K562 (cell line): Measurements from ENCODE around the gene DIP2C. TPM values are rescaled to one million over a fixed set of nuclear protein-coding genes. Genes with fewer than 3 reads are reported as not detected.

ENCODE experiments used
- ATAC-seq: fragments of 200-7000 bp; cut with Tn5 transposase; 3 replicates; pipeline ENCODE4 v1.9.1; 2020; ENCODE audit warnings: moderate library complexity
- BruUV-seq: library from RNA; stranded (reverse); fragments of 400-500 nt; replicated peaks from 2 replicates; lab custom pipeline; 2021; lab: Mats Ljungman, UMichigan
- CTCF ChIA-PET: fragments of 300-600 bp; formaldehyde crosslinking; extraction: SDS; loops from one replicate; lab custom pipeline; 2021; ENCODE audit warnings: low intra/inter-chr PET ratio; lab: Yijun Ruan, JAX
- POLR2A ChIA-PET: fragments of 300-600, 350-650 bp; sonication (Branson Sonifier 250); formaldehyde crosslinking; extraction: SDS; loops from one replicate; lab custom pipeline; 2021; ENCODE audit warnings: antibody characterized with exemption, inconsistent platforms; lab: Yijun Ruan, JAX
- DNase-seq, 4 experiments: peaks; one replicate each; pipeline versions ENCODE4 v3.0.0 to v3.0.0-alpha.2; 2011 to 2018; ENCODE audit warnings: low spot score in 3 of 4, mixed read lengths in 3 of 4; ENCODE audit errors: extremely low read depth in 1 of 4
- FAIRE-seq: peaks from 2 replicates; lab custom pipeline; 2011; peaks lifted over from hg19 to GRCh38; lab: Jason Lieb, UNC
- H2AFZ ChIP-seq: 2 replicates; pipeline ENCODE4 v1.6.0; 2011; ENCODE audit warnings: low read depth, low read length, control low read depth, inconsistent platforms
- H3K27ac ChIP-seq: fragments of 200-600 bp; 3 replicates; pipeline ENCODE4 v1.8.0; 2011; ENCODE audit warnings: low read depth, mild to moderate bottlenecking, control low read depth, inconsistent platforms, low read length, moderate library complexity, mixed read lengths; ENCODE audit errors: extremely low read depth
- H3K27me3 ChIP-seq, 2 experiments: fragments of 300-600 bp in 1 of 2; 2 replicates in 1 of 2; 3 replicates in 1 of 2; pipeline versions ENCODE4 v1.6.0 to v1.8.0; 2011; ENCODE audit warnings: inconsistent platforms in 2 of 2, low read length in 2 of 2, mild to moderate bottlenecking in 1 of 2, mixed read lengths in 1 of 2, moderate library complexity in 1 of 2; ENCODE audit not compliant: control insufficient read depth in 2 of 2, insufficient read depth in 2 of 2
- H3K36me3 ChIP-seq: fragments of 300-600 bp; 3 replicates; pipeline ENCODE4 v1.8.0; 2011; ENCODE audit warnings: mild to moderate bottlenecking, low read length, inconsistent platforms; ENCODE audit not compliant: control insufficient read depth, insufficient read depth
- H3K4me1 ChIP-seq, 2 experiments: fragments of 200-600 bp in 1 of 2; replicated peaks in 1 of 2; 2 replicates in 1 of 2; 3 replicates in 1 of 2; pipeline versions ENCODE4 v1.5.1 to v1.8.0; 2011; ENCODE audit warnings: inconsistent platforms in 2 of 2, low read length in 2 of 2, mild to moderate bottlenecking in 1 of 2, mixed read lengths in 1 of 2, moderate library complexity in 1 of 2; ENCODE audit not compliant: control insufficient read depth in 2 of 2, insufficient read depth in 2 of 2
- H3K4me2 ChIP-seq: 2 replicates; pipeline ENCODE4 v1.6.1; 2011; ENCODE audit warnings: low read length, control low read depth, inconsistent platforms, mixed read lengths; ENCODE audit not compliant: insufficient read depth
- H3K4me3 ChIP-seq: fragments of 200-600 bp; sonication (generic), shearing (Covaris generic); 2 replicates; pipeline ENCODE4 v1.5.1; 2016; ENCODE audit warnings: control low read depth, inconsistent platforms
- H3K79me2 ChIP-seq: fragments of 200-600 bp; 3 replicates; pipeline ENCODE4 v1.8.0; 2011; ENCODE audit warnings: low read length, inconsistent platforms; ENCODE audit not compliant: control insufficient read depth, insufficient read depth
- H3K9ac ChIP-seq, 2 experiments: 2 replicates each; pipeline versions ENCODE4 v1.6.0 to v1.6.1; 2011; ENCODE audit warnings: low read depth in 2 of 2, low read length in 2 of 2, control low read depth in 1 of 2, inconsistent platforms in 1 of 2, mild to moderate bottlenecking in 1 of 2, mixed read lengths in 1 of 2; ENCODE audit not compliant: insufficient read depth in 1 of 2
- H3K9me1 ChIP-seq: one replicate; pipeline ENCODE4 v1.6.0; 2011; ENCODE audit warnings: inconsistent platforms, mild to moderate bottlenecking, low read length, moderate library complexity; ENCODE audit not compliant: control insufficient read depth, insufficient read depth
- H3K9me3 ChIP-seq: replicated peaks from 2 replicates; pipeline ENCODE4 v1.5.1; 2011; ENCODE audit warnings: low read depth, low read length, inconsistent platforms; ENCODE audit not compliant: control insufficient read depth, insufficient read depth
- H4K20me1 ChIP-seq: replicated peaks from 2 replicates; pipeline ENCODE4 v1.6.1; 2011; ENCODE audit warnings: low read length, inconsistent platforms, mixed read lengths; ENCODE audit not compliant: control insufficient read depth, insufficient read depth
- EP400 ChIP-seq: fragments of 450-650 bp; IDR thresholded peaks from 2 replicates; pipeline ENCODE4 v1.6.1; 2017; ENCODE audit warnings: antibody characterized with exemption, mild to moderate bottlenecking, moderate library complexity
- ETV1 ChIP-seq: fragments of 450-650 bp; conservative IDR thresholded peaks from 2 replicates; pipeline ENCODE4 v1.6.1; 2016; ENCODE audit warnings: missing genetic modification characterization, control low read depth, low read depth, missing compliant biosample characterization
- GABPB1 ChIP-seq: sonication (generic); formaldehyde crosslinking; IDR thresholded peaks from 2 replicates; pipeline ENCODE4 v1.8.0; 2022; ENCODE audit warnings: mild to moderate bottlenecking, missing genetic modification reagents
- HEY1 ChIP-seq: fragments of 250-450 bp; sonication (Bioruptor Pico); IDR thresholded peaks from 2 replicates; pipeline ENCODE4 v1.5.0; 2020; ENCODE audit warnings: mild to moderate bottlenecking, moderate library complexity, borderline replicate concordance
- HNRNPLL ChIP-seq: fragments of 200-400 bp; formaldehyde crosslinking; IDR thresholded peaks from 2 replicates; pipeline ENCODE4 v1.6.1; 2017; ENCODE audit warnings: low read length, low read depth, mild to moderate bottlenecking; ENCODE audit not compliant: poor library complexity, severe bottlenecking
- NR2C1 ChIP-seq, 2 experiments: fragments of 450-650 bp; IDR thresholded peaks; 2 replicates each; pipeline ENCODE4 v1.6.1; 2017; ENCODE audit warnings: mild to moderate bottlenecking in 2 of 2, antibody characterized with exemption in 1 of 2, inconsistent platforms in 1 of 2, missing compliant biosample characterization in 1 of 2, missing genetic modification characterization in 1 of 2
- NR2C2 ChIP-seq, 2 experiments: fragments of 200-800 bp in 1 of 2; sonication (Bioruptor generic) in 1 of 2; sonication (generic) in 1 of 2; formaldehyde crosslinking in 1 of 2; IDR thresholded peaks; 2 replicates each; pipeline versions ENCODE4 v1.6.1 to v1.8.0; 2016 to 2022; ENCODE audit warnings: mild to moderate bottlenecking in 1 of 2, missing compliant biosample characterization in 1 of 2, missing genetic modification characterization in 1 of 2, missing genetic modification reagents in 1 of 2
- NR4A1 ChIP-seq, 2 experiments: fragments of 250-450 bp in 1 of 2; fragments of 450-650 bp in 1 of 2; sonication (Bioruptor Pico) in 1 of 2; IDR thresholded peaks; 2 replicates each; pipeline versions ENCODE4 v1.4.0 to v1.6.1; 2016 to 2020; ENCODE audit warnings: mild to moderate bottlenecking in 2 of 2, missing compliant biosample characterization in 1 of 2, missing genetic modification characterization in 1 of 2, moderate library complexity in 1 of 2
- PCBP2 ChIP-seq: fragments of 200-400 bp; formaldehyde crosslinking; IDR thresholded peaks from 2 replicates; pipeline ENCODE4 v1.6.1; 2018; ENCODE audit warnings: low read length, low read depth, mild to moderate bottlenecking, moderate library complexity; ENCODE audit not compliant: poor library complexity, severe bottlenecking
- POLR2AphosphoS5 ChIP-seq: IDR thresholded peaks from 2 replicates; pipeline ENCODE4 v1.6.1; 2011; ENCODE audit warnings: mild to moderate bottlenecking, low read depth, low read length, moderate library complexity; ENCODE audit not compliant: control insufficient read depth, insufficient read depth
- PURB ChIP-seq: sonication (generic); formaldehyde crosslinking; IDR thresholded peaks from 2 replicates; pipeline ENCODE4 v1.9.0; 2021; ENCODE audit warnings: low read depth, mild to moderate bottlenecking, missing genetic modification reagents
- SP1 ChIP-seq: sonication (generic); formaldehyde crosslinking; IDR thresholded peaks from 2 replicates; pipeline ENCODE4 v1.8.1; 2022; ENCODE audit warnings: mild to moderate bottlenecking, missing genetic modification reagents
- SRF ChIP-seq, 2 experiments: fragments of 250-450, 450-650 bp in 1 of 2; sonication (Bioruptor Pico) in 1 of 2; sonication (generic) in 1 of 2; formaldehyde crosslinking; IDR thresholded peaks; 2 replicates each; pipeline versions ENCODE4 v1.5.0 to v1.5.1; 2020 to 2022; ENCODE audit warnings: mild to moderate bottlenecking in 1 of 2, missing genetic modification reagents in 1 of 2
- WHSC1 ChIP-seq: IDR thresholded peaks from one replicate; pipeline ENCODE4 v1.6.1; 2012; ENCODE audit warnings: low read length, control low read depth, inconsistent platforms
- YBX1 ChIP-seq: fragments of 450-650 bp; IDR thresholded peaks from 2 replicates; pipeline ENCODE4 v1.7.1; 2016; ENCODE audit warnings: mild to moderate bottlenecking
- ZNF143 ChIP-seq: sonication (generic); formaldehyde crosslinking; IDR thresholded peaks from 2 replicates; pipeline ENCODE4 v1.9.0; 2022; ENCODE audit warnings: mild to moderate bottlenecking, missing genetic modification reagents
- ZNF212 ChIP-seq: fragments of 450-650 bp; formaldehyde crosslinking; IDR thresholded peaks from 2 replicates; pipeline ENCODE4 v1.4.0; 2020; ENCODE audit warnings: mild to moderate bottlenecking
- ZNF511 ChIP-seq: sonication (generic); formaldehyde crosslinking; IDR thresholded peaks from 2 replicates; pipeline ENCODE4 v1.8.0; 2022; ENCODE audit warnings: mild to moderate bottlenecking, missing genetic modification reagents
- ZNF696 ChIP-seq: fragments of 250-450 bp; sonication (Bioruptor Pico); conservative IDR thresholded peaks from 2 replicates; pipeline ENCODE4 v1.4.0; 2020; ENCODE audit warnings: mild to moderate bottlenecking, moderate library complexity
- WGBS: fragments of 100-300 bp; shearing (Covaris generic); methylation state at CpG from one replicate; pipeline ENCODE4 v1.1.6; 2016; ENCODE audit warnings: low coverage, mixed read lengths; ENCODE audit not compliant: insufficient coverage; ENCODE audit errors: missing lambda C conversion rate; 5-methylcytosine and 5-hydroxymethylcytosine counted together
- in situ Hi-C: fragments of 300-500 bp; cut with MboI; formaldehyde crosslinking; loops from 4 replicates; pipeline ENCODE4 v1.15.0; 2018; ENCODE audit warnings: inconsistent platforms, mixed read lengths
- intact Hi-C: fragments of 100-400 bp; cut with micrococcal nuclease; formaldehyde crosslinking; loops from 2 replicates; pipeline ENCODE4 v1.14.2; 2022
- polyA plus RNA-seq, 8 experiments: library from polyadenylated mRNA; depleted of rRNA in 4 of 8; stranded (reverse) in 5 of 8; unstranded in 3 of 8; fragments of >200 nt; fragmentation: Nextera tagmentation in 2 of 8; fragmentation: Illumina TruSeq in 1 of 8; extraction: Ambion mirVana in 2 of 8; extraction: Trizol in 1 of 8; gene quantifications; 2 replicates each; pipeline versions ENCODE4 v1.2.1 to v1.2.3, GENCODE V29; 2011 to 2014; ENCODE audit warnings: inconsistent platforms in 1 of 8, missing spikeins in 1 of 8
- total RNA-seq, 7 experiments: library from RNA; depleted of rRNA in 6 of 7; stranded (reverse); fragments of >200 nt in 6 of 7; fragmentation: Illumina TruSeq in 2 of 7; extraction: Trizol in 2 of 7; gene quantifications; 2 replicates each; pipeline versions ENCODE4 v1.2.1 to v1.2.3, GENCODE V29; 2011 to 2021; ENCODE audit warnings: low replicate concordance in 1 of 7

DIP2C gene
- total and polyA plus RNA-seq, 9 of the 15 experiments (the other 6 are each of a cell fraction or from before 2014, with no cell fraction given): 0.01 TPM; not detected in 8

GRCh38 chr10:693506-693905, 4.0 kb upstream of the DIP2C start:
- no TSS peak for BruUV-seq
- in situ Hi-C loops: no loop called here
- H3K27me3 ChIP-seq: peaks cover 9 to 53% of the 10 kb centered on the region in 2 experiments; a peak in 3 of 5 replicates

More at GRCh38 chr10:693506-693905, 4.0 kb upstream of the DIP2C start:
- FAIRE-seq: no peak
- Histone ChIP-seq H3K36me3 (no peaks in the 10 kb centered on the region), H3K9me1 (no peaks in the 10 kb centered on the region), H3K4me1 (peaks cover 0 to 5% of the 10 kb centered on the region in 2 experiments; a peak in 1 of 5 replicates), H3K4me3 (no peak overlapping the region), H3K79me2 (no peaks in the 10 kb centered on the region), H3K9me3 (no peaks in the 10 kb centered on the region)
- WGBS: 0% methylated on average over 7 of the region's 7 CpGs
- CTCF ChIA-PET: no interaction called here
- no peak for TF ChIP-seq HEY1 (CRISPR knock-in tag)
- TF ChIP-seq ZNF511: no peak
- no peak for TF ChIP-seq SP1 (CRISPR knock-in tag)
- no peak for TF ChIP-seq NR2C2 (CRISPR knock-in tag; IDR thresholded peaks at IDR 0.05)
- no peak for TF ChIP-seq NR2C2 (tag; IDR thresholded peaks at IDR 0.05)
- no peak for TF ChIP-seq ZNF143 (CRISPR knock-in tag)
- TF ChIP-seq HNRNPLL: no peak
- TF ChIP-seq WHSC1: no peak
- TF ChIP-seq ZNF696: no peak
- no peak for TF ChIP-seq PCBP2
- TF ChIP-seq GABPB1 (CRISPR knock-in tag): no peak
- no peak for TF ChIP-seq NR4A1 (CRISPR knock-in tag; IDR thresholded peaks at IDR 0.05)
- TF ChIP-seq NR4A1 (tag; IDR thresholded peaks at IDR 0.05): no peak
- TF ChIP-seq PURB: no peak
- TF ChIP-seq SRF (CRISPR knock-in tag; IDR thresholded peaks at IDR 0.05): no peak
- TF ChIP-seq YBX1: no peak
- no peak for TF ChIP-seq EP400
- TF ChIP-seq POLR2AphosphoS5: no peak
- no peak for TF ChIP-seq ZNF212 (CRISPR knock-in tag)
- TF ChIP-seq ETV1 (tag): no peak
- no peak for TF ChIP-seq NR2C1 (IDR thresholded peaks at IDR 0.05)
- no peak for TF ChIP-seq NR2C1 (tag; IDR thresholded peaks at IDR 0.05)
- TF ChIP-seq, all 486 proteins: peak for 0
- ATAC-seq (no peak), DNase-seq (no peak)
- Histone ChIP-seq H3K9ac (no peak overlapping the region), H3K4me2 (no peak overlapping the region), H3K27ac (no peak overlapping the region), H2AFZ (no peak overlapping the region), H4K20me1 (peaks cover 5% of the 10 kb centered on the region; the same call in 1 of the 2 replicates)
- POLR2A ChIA-PET: interaction anchor here (0.6 to 2.2 kb wide), 3 partner anchors 8 to 20 kb away, joined by 3 to 7 read pairs (median 3); no protein-coding TSS in a partner anchor
- intact Hi-C loops: no loop called here
